T-cell (primary cell): Measurements from ENCODE around the gene ADAMTSL2. TPM values are rescaled to one million over a fixed set of nuclear protein-coding genes. Genes with fewer than 3 reads are reported as not detected.

ENCODE experiments used
- ATAC-seq, 4 experiments: fragments of 200-7000 bp in 3 of 4; fragments of 150-1000 bp in 1 of 4; cut with Tn5 transposase; replicated peaks in 1 of 4; 1 replicate in 3 of 4; 2 replicates in 1 of 4; pipeline ENCODE4 v1.10.0; 2021; ENCODE audit warnings: moderate library complexity in 3 of 4, mild to moderate bottlenecking in 2 of 4, moderate number of reproducible peaks in 1 of 4
- CTCF ChIA-PET, 2 donors: fragments of 300-600 bp; sonication (Branson Sonifier 250); formaldehyde crosslinking; loops; one replicate each; lab custom pipeline; 2022; ENCODE audit warnings: antibody characterized with exemption in 2 of 2; lab: Charles Lee
- POLR2A ChIA-PET, 2 donors: fragments of 300-600 bp; sonication (Branson Sonifier 250); formaldehyde crosslinking; loops; one replicate each; lab custom pipeline; 2022; ENCODE audit warnings: antibody characterized with exemption in 2 of 2; lab: Charles Lee
- DNase-seq, 35 experiments: peaks; one replicate each; pipeline versions ENCODE4 v3.0.0 to v3.0.0-alpha.2; 2013 to 2023
- H3K27ac ChIP-seq: one replicate; pipeline ENCODE4 v1.5.1; 2013; ENCODE audit warnings: low read length
- H3K27me3 ChIP-seq, 2 experiments: replicated peaks in 1 of 2; 1 replicate in 1 of 2; 2 replicates in 1 of 2; pipeline versions ENCODE4 v1.6.1 to v1.7.0; 2013; ENCODE audit warnings: low read length in 1 of 2, mixed read lengths in 1 of 2; ENCODE audit not compliant: control insufficient read depth in 2 of 2, insufficient read depth in 2 of 2; ENCODE audit errors: extremely low read depth in 1 of 2
- H3K36me3 ChIP-seq, 2 donors: 1 replicate in 1 of 2; 2 replicates in 1 of 2; pipeline versions ENCODE4 v1.6.1 to v1.7.0; 2013; ENCODE audit warnings: low read length in 1 of 2; ENCODE audit not compliant: control insufficient read depth in 2 of 2, insufficient read depth in 1 of 2; ENCODE audit errors: extremely low read depth in 1 of 2
- H3K4me1 ChIP-seq, 2 experiments: 1 replicate in 1 of 2; 2 replicates in 1 of 2; pipeline versions ENCODE4 v1.6.1 to v1.7.0; 2013; ENCODE audit warnings: low read length in 2 of 2, mixed read lengths in 1 of 2; ENCODE audit not compliant: insufficient read depth in 2 of 2, control insufficient read depth in 1 of 2; ENCODE audit errors: extremely low read depth in 1 of 2
- H3K4me3 ChIP-seq, 2 donors: 1 replicate in 1 of 2; 2 replicates in 1 of 2; pipeline versions ENCODE4 v1.5.1 to v1.7.0; 2013; ENCODE audit warnings: mild to moderate bottlenecking in 2 of 2, low read length in 1 of 2, moderate library complexity in 1 of 2; ENCODE audit not compliant: control insufficient read depth in 1 of 2; ENCODE audit errors: extremely low read depth in 1 of 2
- H3K9me3 ChIP-seq: 2 replicates; pipeline ENCODE4 v1.7.0; 2013
- H3K27ac Mint-ChIP-seq, 2 donors: one replicate each; pipeline ENCODE4 v1.8.0; 2020 to 2021; ENCODE audit warnings: mild to moderate bottlenecking in 2 of 2, mixed read lengths in 2 of 2
- H3K27me3 Mint-ChIP-seq, 2 donors: one replicate each; pipeline ENCODE4 v1.8.0; 2021 to 2022; ENCODE audit warnings: mixed read lengths in 2 of 2
- H3K36me3 Mint-ChIP-seq: one replicate; pipeline ENCODE4 v1.8.0; 2021; ENCODE audit warnings: mixed read lengths
- H3K4me1 Mint-ChIP-seq, 3 donors: one replicate each; pipeline ENCODE4 v1.8.0; 2020 to 2022; ENCODE audit warnings: mixed read lengths in 3 of 3, mild to moderate bottlenecking in 1 of 3
- H3K4me3 Mint-ChIP-seq, 3 donors: one replicate each; pipeline ENCODE4 v1.8.0; 2020 to 2022; ENCODE audit warnings: mild to moderate bottlenecking in 3 of 3, mixed read lengths in 3 of 3, moderate library complexity in 3 of 3
- H3K9me3 Mint-ChIP-seq, 3 donors: one replicate each; pipeline ENCODE4 v1.8.0; 2020 to 2022; ENCODE audit warnings: mixed read lengths in 3 of 3
- WGBS: methylation state at CpG from one replicate; pipeline ENCODE4 v1.1.5; 2013; ENCODE audit warnings: missing lambda C conversion rate; ENCODE audit not compliant: insufficient coverage; 5-methylcytosine and 5-hydroxymethylcytosine counted together
- total RNA-seq, 35 experiments: library from RNA in 6 of 35; stranded (reverse) in 6 of 35; fragments of 120-200 nt in 1 of 35; gene quantifications; one replicate each; pipeline versions ENCODE4 v1.2.1 to v1.2.4 and lab custom pipeline; 2013 to 2026

Gene ADAMTSL2
- total RNA-seq, 5 donors from 2014 or later (not counting 1 experiment from before 2014, with no cell fraction given), result 0.16 to 0.76 (median 0.53) TPM

GRCh38 chr9:133619791-133620190 is 85.3 kb downstream of the ADAMTSL2 start:
- Histone ChIP-seq H3K4me3 (no peak overlapping the region), H3K27ac (no peak overlapping the region), H3K9me3 (no peaks in the 10 kb centered on the region), H3K36me3 (no peaks in the 10 kb centered on the region), H3K27me3 (peaks cover 0 to 20% of the 10 kb centered on the region in 2 experiments), H3K4me1 (peaks cover 36 to 37% of the 10 kb centered on the region in 2 experiments)
- Mint-ChIP-seq H3K27me3 (peaks cover 2 to 5% of the 10 kb centered on the region in 2 donors), H3K4me3 (peak overlapping the region; percentile 5 to 56 (median 40)), H3K36me3 (no peaks in the 10 kb centered on the region), H3K27ac (peak overlapping the region in 1 of 2 donors; percentile 36), H3K9me3 (no peaks in the 10 kb centered on the region), H3K4me1 (peaks cover 39 to 53% (median 43%) of the 10 kb centered on the region in 3 donors)
- DNase-seq, result peak; percentile 17 to 78 (median 48)
- 4% methylated on average over 4 of the region's 8 CpGs for WGBS
- CTCF ChIA-PET, result no interaction called here
- peak; percentile 94 to 98 (median 96) for ATAC-seq
- POLR2A ChIA-PET, result no interaction called here

- Histone ChIP-seq H3K27me3 (peaks cover 0 to 13% of the 10 kb centered on the region in 2 experiments), H3K27ac (no peak overlapping the region), H3K4me1 (peaks cover 36 to 37% of the 10 kb centered on the region in 2 experiments), H3K9me3 (no peaks in the 10 kb centered on the region), H3K4me3 (no peak overlapping the region), H3K36me3 (no peaks in the 10 kb centered on the region)
- CTCF ChIA-PET, result no interaction called here
- Mint-ChIP-seq H3K4me1 (peaks cover 39 to 53% (median 43%) of the 10 kb centered on the region in 3 donors), H3K9me3 (peaks cover 10 to 14% (median 10%) of the 10 kb centered on the region in 3 donors), H3K36me3 (no peaks in the 10 kb centered on the region), H3K27ac (peak overlapping the region in 1 of 2 donors; percentile 71), H3K27me3 (peaks cover 3 to 4% of the 10 kb centered on the region in 2 donors), H3K4me3 (peak overlapping the region in 1 of 3 donors; percentile 30)
- ATAC-seq, result no peak
- WGBS, result 82% methylated on average over 11 of the region's 11 CpGs
- POLR2A ChIA-PET, result no interaction called here
- no peak for DNase-seq
These were observed 87.3 kb downstream of the ADAMTSL2 start for GRCh38 chr9:133621725-133622267.

GRCh38 chr9:133622555-133622954 is 88.1 kb downstream of the ADAMTSL2 start:
- ChIA-PET POLR2A (no interaction called here), CTCF (no interaction called here)
- Histone ChIP-seq H3K27me3 (peaks cover 0 to 6% of the 10 kb centered on the region in 2 experiments), H3K4me1 (peaks cover 36 to 37% of the 10 kb centered on the region in 2 experiments), H3K9me3 (no peaks in the 10 kb centered on the region), H3K27ac (no peak overlapping the region), H3K4me3 (no peak overlapping the region), H3K36me3 (no peaks in the 10 kb centered on the region)
- DNase-seq (no peak), ATAC-seq (no peak)
- Mint-ChIP-seq H3K27ac (no peak overlapping the region), H3K36me3 (no peaks in the 10 kb centered on the region), H3K4me1 (peaks cover 39 to 53% (median 43%) of the 10 kb centered on the region in 3 donors), H3K27me3 (peaks cover 1 to 4% of the 10 kb centered on the region in 2 donors), H3K9me3 (peaks cover 10 to 20% (median 12%) of the 10 kb centered on the region in 3 donors), H3K4me3 (peak overlapping the region in 1 of 3 donors; percentile 30)
- 92% methylated on average over 2 of the region's 5 CpGs for WGBS

Other genes with a start within 250 kb of the ADAMTSL2 start
- gene SURF6, start 198.5 kb upstream of the ADAMTSL2 start, total RNA-seq, result 10 to 100 TPM; 18.5 to 35.0 (median 31.1) TPM
- gene MED22, start 186.6 kb upstream of the ADAMTSL2 start, total RNA-seq, result 10 to 100 TPM; 25.9 to 44.8 (median 40.7) TPM
- 1,000 to 10,000 TPM; 2,623 to 2,692 (median 2,659) TPM for gene RPL7A, start 186.5 kb upstream of the ADAMTSL2 start, total RNA-seq
- 10 to 100 TPM; 33.0 to 58.7 (median 58.3) TPM for gene SURF1, start 178.2 kb upstream of the ADAMTSL2 start, total RNA-seq
- 10 to 100 TPM; 17.0 to 25.3 (median 24.9) TPM for gene SURF2, start 178.2 kb upstream of the ADAMTSL2 start, total RNA-seq
- 100 to 1,000 TPM in 4 of 5 donors, 10 to 100 TPM in 1; 73.5 to 114 (median 107) TPM for gene SURF4, start 158.6 kb upstream of the ADAMTSL2 start, total RNA-seq
- 1 to 10 TPM in 2 of 5 donors, under 1 TPM in 3; 0.49 to 1.1 (median 0.70) TPM for gene STKLD1, start 158.3 kb upstream of the ADAMTSL2 start, total RNA-seq
- 10 to 100 TPM; 23.6 to 44.5 (median 34.9) TPM for gene REXO4, start 116.7 kb upstream of the ADAMTSL2 start, total RNA-seq
- 1 to 10 TPM; 1.3 to 3.3 (median 2.4) TPM for gene ADAMTS13, start 112.3 kb upstream of the ADAMTSL2 start, total RNA-seq
- 1 to 10 TPM; 2.6 to 5.2 (median 3.7) TPM for gene CACFD1, start 74.7 kb upstream of the ADAMTSL2 start, total RNA-seq
- 1 to 10 TPM; 3.6 to 6.1 (median 4.9) TPM for gene SLC2A6, start 55.6 kb upstream of the ADAMTSL2 start, total RNA-seq
- gene MYMK, start 9.7 kb upstream of the ADAMTSL2 start, total RNA-seq, result not detected
- gene FAM163B, start 74.7 kb downstream of the ADAMTSL2 start, total RNA-seq, result not detected
- under 1 TPM; 0.26 to 0.82 (median 0.32) TPM for gene DBH, start 101.7 kb downstream of the ADAMTSL2 start, total RNA-seq
- gene SARDH, start 203.6 kb downstream of the ADAMTSL2 start, total RNA-seq, result 10 to 100 TPM in 4 of 5 donors, 1 to 10 TPM in 1; 8.8 to 34.4 (median 23.8) TPM